Dedifferentiated amniotic fluid mesenchymal stem cell (primary cell): ENCODE measurements around the gene PPP1CA.

Experiments
- DNase-seq: peaks from one replicate; pipeline ENCODE4 v3.0.0-alpha.2; 2016; ENCODE audit errors: extremely low spot score

Gene PPP1CA

DNA sequence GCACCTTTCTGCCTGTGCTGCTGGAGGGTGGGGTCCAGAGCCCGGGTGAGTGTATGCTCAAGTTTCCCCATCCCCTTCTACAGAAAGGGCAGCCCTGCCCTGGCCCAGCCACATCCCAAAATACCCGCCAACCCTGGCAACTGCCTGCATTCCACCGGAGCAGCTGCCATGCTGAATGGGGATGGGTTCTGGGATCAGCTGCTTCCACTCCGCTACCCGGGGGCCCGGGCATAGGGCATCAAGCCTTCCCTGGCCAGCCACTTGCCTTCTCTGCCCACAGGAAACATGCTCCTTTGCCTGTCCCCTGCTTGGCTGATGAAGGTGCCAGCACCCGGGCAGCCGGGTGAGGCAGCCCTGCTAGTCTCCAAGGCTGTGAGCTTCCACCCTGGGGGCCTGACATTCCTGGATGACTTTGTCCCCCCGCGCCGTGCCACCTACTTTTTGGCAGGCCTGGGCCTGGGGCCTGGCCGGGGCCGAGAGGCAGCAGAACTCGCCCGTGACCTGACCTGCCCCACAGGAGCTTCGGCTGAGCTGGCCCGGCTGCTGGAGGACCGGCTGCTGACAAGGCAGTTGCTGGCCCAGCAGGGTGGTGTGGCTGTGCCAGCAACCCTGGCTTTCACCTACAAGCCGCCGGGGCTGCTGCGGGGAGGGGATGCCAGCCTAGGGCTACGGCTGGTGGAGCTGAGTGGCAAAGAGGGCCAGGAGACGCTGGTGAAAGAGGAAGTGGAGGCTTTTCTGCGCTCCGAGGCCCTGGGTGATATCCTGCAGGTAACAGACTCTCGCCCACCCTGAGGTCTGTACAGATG lies 17.0 kb upstream of the PPP1CA start:
- no peak for DNase-seq

- DNase-seq = no peak
Observed at GRCh38 chr11:67417425-67417824, 15.8 kb upstream of the PPP1CA start.

DNA sequence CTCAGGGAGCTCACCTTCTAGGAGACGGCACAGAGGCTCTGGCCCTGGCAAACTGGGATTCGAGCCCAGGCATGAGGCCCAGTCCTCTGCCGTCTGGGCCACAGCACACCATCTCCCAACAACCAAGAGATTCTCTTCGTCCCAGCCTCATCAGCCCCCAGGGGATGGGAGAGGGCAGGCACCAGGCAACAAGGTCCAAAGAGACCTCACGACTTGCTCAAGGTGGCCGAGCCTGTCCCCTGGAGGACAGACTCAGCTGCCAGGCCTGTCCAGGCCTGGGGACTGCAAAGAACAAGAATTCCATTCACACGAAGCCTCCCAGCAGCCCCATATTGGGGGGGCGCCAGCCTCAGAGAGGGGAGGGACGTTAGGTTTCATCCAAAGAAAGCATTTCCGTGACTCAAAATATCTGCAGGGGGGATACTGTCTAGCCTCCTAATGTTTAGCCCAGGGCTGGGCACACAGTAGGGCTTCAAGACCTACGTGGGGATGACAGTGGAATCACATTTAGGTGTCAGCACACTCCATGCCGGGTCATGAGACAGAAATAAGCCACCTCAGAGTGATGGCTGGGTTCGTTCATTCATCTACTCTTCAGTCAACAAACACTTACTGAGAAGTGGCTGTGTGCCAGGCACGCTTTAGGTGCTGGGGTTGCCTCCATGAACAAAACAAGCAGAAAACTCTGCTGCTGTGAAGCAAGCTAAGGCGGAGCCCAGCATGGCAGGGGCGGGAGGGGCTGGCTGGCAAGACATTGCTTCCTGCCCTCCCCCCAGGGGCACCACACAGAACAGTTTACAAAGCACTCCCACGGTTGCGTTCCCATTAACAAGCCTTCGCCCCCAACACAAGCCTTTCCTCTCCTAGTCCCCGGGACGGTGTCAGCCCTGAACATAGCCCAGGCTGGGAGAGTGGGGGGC lies 15.0 kb upstream of the PPP1CA start:
- no peak for DNase-seq

GRCh38 chr11:67415501-67416304 lies 14.0 kb upstream of the PPP1CA start, which contains the start of gene CARNS1:
CARNS1 (plus strand) TSS chr11:67415678; CDS start chr11:67416200, 522 bp downstream.
- DNase-seq = no peak

GRCh38 chr11:67413266-67413849 lies 11.7 kb upstream of the PPP1CA start:
- no peak for DNase-seq

GRCh38 chr11:67412495-67413179 lies 11.0 kb upstream of the PPP1CA start:
- no peak for DNase-seq

DNA sequence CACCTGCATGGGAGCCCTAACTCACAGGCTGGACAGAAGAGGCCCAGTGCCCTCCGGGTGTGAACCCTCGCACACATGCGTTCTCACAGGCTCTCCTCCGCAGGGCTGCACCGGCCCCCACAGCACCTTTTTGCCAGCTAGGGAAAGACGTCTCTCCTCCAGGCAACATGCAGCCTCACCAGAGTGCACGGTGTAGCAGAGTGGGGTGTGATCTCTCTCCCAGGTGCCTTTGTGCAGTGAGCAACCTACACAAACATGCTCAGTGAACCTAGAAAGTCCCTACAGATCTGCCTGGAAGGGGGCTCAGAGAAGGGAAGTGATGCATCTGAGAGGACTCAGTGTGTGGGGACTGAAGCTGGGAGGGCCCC lies 10.1 kb upstream of the PPP1CA start:
- no peak for DNase-seq

DNA sequence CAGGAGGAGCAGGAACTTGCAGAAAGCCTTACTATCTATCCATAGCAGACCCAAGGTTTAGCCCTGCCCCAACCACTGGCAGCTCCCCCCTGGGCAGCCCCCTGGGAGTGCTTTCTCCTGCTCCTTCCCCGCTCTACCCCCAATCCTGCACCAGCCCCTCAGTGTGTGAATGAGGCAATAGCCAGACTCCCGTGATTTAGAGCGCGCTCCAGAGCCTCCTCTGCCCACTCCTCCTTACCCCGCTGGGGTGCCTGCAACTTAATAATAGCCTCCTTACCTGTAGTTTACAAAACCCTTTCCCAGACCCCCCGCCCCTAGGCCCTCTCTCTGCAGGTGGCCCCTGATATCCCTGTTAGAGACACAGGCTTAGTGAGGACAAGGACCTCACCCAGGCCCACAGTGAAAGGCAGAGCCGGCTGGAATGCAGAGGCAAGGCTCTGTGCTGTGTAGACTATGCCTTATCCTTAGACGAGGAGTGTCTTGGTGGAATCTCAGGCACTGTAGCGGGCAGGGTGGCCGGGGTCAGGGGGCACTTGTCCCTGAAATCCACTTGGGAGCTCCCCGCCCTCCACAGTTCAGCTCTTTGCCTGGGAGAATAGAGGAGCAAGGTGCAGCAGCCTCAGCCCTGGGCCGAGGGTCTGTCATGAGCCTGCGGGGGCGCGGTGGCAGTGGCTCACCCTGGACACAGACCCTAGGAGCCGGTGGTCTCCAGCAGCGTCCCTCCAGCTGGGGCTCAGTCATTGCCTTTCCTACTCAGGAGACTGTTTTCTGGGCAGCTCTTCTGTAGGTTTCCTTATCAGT lies 9.5 kb upstream of the PPP1CA start:
- DNase-seq = no peak

- no peak for DNase-seq
Observed at GRCh38 chr11:67410369-67410831, 8.7 kb upstream of the PPP1CA start.

GRCh38 chr11:67409781-67410368 lies 8.2 kb upstream of the PPP1CA start:
- no peak for DNase-seq

GRCh38 chr11:67409261-67409666 lies 7.6 kb upstream of the PPP1CA start:
- DNase-seq = no peak

GRCh38 chr11:67408437-67409200 lies 7.0 kb upstream of the PPP1CA start:
- no peak for DNase-seq

GRCh38 chr11:67407688-67408163 lies 6.1 kb upstream of the PPP1CA start:
- no peak for DNase-seq

DNA sequence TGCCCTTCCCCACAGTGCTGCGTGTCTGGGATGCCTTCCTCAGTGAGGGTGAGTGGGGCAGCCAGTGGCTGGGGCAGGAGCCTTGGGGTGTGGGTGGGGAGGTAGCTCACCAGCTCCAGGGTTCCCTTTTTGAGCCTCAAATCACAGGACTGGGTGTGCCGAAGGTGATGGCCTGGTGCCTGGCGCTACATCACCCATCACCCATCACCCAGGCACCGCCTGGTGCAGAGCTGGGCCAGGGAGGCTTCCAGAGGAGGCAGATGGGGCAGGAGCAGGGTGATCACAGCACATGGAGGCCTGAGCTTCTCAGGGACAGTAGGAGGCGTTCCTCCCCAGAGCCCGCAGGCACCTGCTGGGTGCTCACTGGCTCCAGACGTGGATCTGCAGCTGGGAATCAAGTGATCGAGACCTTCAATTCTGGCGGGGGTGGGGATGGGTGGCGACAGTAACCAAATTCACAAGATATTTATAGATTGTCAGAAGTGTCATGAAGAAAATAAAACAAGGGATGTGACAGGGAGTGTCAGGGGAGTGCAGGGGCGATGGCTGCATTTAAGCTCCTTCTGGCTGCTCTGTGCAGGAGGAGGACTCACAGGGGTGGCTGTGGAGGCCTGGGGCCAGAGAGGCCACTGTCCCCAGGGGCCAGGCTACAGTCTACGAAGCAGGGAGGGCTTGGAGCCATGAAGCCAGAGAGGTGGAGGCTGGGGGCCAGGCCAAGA lies 5.5 kb upstream of the PPP1CA start:
- no peak for DNase-seq

DNA sequence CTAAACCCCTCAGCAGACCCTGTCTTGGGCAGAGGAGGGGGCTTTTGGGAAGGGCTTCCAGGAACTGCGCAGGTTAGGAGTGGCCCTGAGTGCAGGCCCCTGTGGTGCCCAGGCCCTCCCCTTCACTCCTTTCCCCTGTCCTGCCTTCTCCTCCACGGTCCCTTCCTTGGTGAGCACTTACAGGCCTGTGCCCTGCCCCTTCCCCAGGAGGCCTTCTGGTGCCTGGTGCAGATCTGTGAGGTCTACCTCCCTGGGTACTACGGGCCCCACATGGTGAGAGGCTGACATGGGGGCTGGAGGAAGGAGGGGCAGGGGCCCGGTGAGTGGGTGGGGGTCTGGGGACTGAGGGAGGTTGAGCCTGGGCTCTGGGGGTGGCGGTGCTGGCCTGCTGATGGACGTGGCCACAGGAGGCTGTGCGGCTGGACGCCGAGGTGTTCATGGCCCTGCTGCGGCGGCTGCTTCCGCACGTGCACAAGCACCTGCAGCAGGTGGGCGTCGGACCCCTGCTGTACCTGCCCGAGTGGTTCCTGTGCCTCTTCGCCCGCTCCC lies 4.8 kb upstream of the PPP1CA start:
- DNase-seq = no peak

GRCh38 chr11:67405688-67406339 lies 4.2 kb upstream of the PPP1CA start:
- DNase-seq = no peak

GRCh38 chr11:67405196-67405567 lies 3.5 kb upstream of the PPP1CA start:
- no peak for DNase-seq
